Kasumi-1 (cell line): Measurements from ENCODE around the gene FBXL22.
A peak's percentile ranks its signal among the peaks of the same experiment; 100 is the strongest.

ENCODE experiments used
- DNase-seq, 2 experiments: peaks; one replicate each; lab custom pipeline; 2025; lab: John Stamatoyannopoulos, UW

FBXL22 gene

DNA sequence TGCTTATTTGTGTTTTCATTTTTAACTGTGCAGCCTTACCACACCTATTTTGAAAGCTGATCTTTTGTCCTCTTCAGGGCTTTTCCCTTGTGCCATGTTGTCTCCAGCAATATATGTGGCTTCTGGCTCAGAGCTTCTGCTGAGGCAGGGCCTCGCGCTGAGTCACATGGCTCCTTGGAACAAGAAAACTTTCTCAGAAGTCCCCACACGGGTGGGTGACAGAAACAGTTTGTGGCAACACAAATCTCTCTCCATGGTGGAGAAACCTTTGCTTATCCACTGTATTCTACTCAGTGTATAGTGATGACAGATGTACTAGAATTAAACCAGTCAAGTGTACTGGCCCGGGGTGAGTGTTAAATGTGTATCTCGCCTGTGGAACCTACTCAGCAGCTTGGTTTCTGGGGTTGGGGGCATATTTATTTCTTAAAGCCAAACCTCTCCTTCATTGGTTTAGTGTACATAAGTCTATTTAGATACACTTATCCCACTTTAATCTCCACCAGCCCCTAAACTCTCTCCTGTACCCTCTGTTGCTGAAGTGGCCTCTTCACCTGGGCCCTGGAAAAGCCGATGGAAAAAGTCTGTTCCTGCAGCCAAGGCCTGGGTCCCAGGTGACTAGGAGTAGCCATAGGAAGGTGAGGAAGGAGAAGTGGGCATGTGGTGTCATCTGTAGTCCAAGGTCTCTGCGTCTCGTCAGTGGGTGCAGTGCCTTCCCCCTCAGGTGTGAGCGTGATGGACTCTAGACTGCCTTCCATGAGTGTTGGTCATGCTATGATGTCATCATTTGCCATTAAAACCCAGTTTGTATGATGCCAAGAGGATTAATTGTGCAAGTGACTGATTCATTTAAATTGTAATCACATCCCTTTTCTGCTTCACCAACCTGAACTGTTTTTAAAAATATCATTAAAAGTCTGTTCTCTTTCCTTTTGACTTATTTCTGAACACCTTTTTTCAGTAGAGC is 3.2 kb upstream of the FBXL22 start:
- no peak for DNase-seq

- no peak for DNase-seq
Observed at GRCh38 chr15:63595065-63595464, 2.1 kb upstream of the FBXL22 start.

DNA sequence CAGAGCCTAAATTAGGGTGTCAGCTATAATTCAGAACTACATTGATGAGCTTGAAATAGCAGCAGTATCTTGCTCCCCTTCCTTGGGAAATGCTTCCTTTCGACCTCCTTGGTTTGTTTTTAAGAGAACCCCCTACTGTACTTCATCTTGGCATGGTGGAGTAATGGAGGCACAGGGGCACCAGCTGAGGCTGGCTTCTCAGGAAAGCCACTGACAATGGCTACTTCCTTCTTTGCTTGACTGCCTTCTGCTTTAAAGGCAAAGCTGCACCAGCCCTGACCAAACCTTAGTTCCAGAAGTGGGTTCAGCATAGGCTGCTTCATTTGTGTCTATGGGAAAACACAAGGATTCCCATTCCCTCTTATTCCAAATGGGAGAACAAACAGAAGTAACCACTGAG is 1.5 kb upstream of the FBXL22 start:
- peak; percentile 18 to 32 for DNase-seq

DNA sequence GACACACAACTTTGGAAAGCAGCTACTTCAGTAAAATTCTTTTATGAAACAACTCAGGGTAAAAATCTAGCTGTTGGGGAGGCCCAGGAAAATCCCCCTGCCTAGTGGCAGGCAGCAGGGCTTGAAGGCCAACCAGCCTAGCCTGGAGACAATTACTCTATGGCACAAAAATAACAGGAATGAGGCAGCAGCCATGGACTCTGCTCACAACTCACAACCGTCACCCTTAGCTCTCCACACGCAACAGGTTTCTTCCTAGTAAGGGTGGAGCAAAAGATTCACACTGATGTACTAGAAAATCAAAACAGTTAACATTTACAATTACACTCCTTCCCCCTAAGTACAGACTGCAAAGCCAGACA is 530 bp upstream of the FBXL22 start:
- no peak for DNase-seq

GRCh38 chr15:63597821-63598220 is 634 bp downstream of the FBXL22 start:
- DNase-seq: no peak

DNA sequence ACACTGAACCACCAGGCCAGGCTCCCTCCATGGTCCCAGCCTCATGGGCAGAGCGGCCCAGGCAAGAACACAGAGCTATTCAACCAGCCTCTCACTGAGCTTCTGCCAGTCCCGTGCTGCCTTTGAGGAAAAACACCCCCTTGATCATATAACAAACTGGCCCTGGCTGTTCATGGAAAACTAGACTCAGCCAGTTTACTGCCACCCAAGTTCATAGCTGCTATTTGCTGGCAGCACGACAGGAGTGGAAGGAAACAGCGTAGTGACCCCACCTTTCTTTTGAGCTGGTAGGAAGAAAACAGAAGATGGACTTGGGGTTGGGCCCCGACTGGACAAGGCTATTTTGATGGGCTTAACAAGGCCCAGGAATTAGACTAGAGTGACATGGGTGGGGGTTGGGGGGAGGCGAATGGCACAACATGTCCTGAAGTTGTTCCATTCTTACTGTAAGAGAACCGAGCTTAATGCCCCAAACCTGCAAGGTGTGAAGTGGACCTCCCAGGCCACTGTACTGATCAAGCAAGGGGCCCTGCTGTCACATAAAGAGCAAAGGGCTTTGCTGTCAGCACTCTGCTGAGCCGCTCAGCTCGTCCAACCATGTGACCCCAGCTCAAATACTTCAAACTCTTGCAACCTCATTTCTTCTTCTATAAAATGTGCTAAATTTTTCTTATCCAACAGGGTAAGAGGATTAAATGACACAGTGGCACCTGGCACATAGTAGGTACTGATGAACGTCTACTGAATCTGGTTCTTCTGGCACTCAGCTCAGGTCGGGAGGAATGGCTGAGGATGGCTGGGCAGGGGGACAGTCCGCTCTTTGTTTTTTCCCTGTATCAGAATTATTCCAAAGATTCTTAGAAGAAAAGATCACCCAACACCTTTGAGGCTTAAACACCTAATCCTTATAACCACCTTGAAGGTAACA is 1.6 kb downstream of the FBXL22 start:
- no peak for DNase-seq

DNA sequence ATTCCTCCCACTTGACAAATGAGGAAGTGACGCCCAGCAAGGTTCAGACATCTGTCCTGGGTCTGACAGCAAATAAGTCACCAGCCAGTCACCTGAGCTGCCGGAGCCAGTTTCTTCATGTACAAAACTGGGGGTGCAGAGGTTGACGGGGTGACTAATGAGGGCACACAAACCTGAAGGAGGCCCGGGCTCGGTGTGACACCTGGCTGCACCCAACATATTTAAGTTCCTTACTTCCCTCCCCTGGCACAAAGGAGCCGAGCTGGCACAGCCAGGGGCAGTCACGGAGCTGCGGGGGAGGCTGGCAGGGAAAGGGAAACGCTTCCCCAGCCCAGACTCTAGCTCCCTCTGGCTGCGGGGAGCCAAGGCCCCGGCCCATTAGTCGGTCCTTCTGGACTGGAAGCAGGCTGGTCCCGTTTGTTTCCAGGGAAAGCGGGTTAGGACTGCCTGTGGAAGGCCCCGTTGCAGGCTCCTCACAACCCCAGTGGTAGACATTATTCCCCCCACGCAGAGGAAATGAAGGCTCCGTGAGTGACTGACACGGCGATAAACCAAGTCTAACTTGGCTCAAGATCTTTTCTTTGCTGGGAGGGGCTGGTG is 2.3 kb downstream of the FBXL22 start:
- peak; percentile 45 to 59 for DNase-seq

GRCh38 chr15:63600001-63600615 is 2.9 kb downstream of the FBXL22 start:
- peak; percentile 41 to 42 for DNase-seq

DNA sequence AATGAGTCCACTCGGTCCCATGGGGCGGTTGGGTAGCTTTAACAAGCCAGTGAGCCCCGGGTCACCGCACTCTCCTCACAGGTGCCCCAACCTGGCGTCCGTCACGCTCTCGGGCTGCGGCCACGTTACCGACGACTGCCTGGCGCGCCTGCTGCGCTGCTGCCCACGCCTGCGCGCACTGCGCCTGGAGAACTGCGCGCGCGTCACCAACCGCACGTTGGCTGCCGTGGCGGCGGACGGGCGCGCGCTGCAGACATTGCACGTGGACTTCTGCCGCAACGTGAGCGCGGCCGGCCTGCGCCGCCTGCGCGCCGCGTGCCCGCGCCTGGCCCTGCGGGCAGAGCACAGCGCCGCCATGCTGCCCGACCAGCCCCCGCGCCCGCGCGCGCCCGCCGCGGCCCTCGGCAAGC is 3.4 kb downstream of the FBXL22 start:
- peak; percentile 77 to 88 for DNase-seq

GRCh38 chr15:63601026-63601703 is 4.0 kb downstream of the FBXL22 start:
- DNase-seq: peak in 1 of 2 experiments; percentile 65

GRCh38 chr15:63601704-63602185 is 4.6 kb downstream of the FBXL22 start:
- no peak for DNase-seq

DNA sequence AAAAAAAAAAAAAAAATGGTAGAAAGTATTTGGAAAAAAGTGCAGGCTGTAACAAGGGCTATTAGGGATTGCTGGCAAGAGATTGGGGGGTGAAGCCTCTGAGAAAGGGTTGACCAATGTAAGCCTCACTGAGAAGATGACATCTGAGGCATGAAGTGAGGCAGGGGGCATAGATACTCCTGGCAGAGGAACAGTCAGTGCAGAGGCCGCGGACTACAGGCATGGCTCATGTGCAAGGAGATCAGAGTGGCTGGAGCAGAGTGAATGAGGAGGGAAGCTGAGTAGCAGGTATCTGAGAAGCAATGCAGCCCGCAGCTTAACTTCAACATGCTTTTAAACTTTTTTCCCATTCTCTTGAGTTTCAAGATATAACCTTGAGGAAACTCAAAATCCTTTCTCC is 5.4 kb downstream of the FBXL22 start:
- DNase-seq: no peak

DNA sequence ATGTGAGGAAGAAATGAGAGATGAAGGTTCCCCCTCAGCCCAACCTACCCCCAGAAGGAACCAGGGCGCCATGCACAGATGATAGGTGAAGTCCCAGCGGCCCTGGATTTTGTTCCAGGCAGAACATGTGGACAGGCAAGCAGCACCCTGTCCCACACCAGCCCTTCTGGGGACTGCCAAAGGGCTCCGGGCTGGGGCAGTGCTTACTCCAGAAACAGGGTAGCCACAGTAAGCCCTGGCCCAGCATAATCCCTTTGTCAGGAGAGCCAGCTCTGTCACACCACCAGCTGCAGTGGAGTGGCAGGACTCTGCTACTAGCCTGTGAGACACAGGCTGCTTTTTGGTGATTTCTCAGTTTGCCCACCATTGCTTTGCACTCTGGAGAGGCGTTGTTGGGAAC is 6.3 kb downstream of the FBXL22 start:
- DNase-seq: no peak

DNA sequence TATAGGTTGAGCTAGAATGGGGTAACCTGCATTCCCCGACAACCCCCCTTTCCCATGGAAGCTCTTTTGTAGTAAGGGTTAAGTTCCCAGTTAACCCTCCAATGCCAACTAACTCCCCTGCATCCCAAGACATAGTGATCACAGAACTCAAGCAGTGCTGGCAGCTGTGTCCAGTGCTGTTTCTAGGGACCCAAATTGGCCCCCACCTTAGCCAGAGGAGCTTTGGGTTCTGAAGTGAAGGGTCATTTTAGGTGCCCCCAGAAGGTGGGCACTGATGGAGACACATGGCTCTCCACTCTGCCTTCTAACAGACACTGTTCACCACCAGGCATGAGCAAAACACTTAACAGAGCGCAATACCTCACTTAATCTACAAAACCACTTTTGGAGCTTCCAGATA is 7.1 kb downstream of the FBXL22 start:
- DNase-seq: no peak

- no peak for DNase-seq
Observed at GRCh38 chr15:63605036-63605435, 7.8 kb downstream of the FBXL22 start.

DNA sequence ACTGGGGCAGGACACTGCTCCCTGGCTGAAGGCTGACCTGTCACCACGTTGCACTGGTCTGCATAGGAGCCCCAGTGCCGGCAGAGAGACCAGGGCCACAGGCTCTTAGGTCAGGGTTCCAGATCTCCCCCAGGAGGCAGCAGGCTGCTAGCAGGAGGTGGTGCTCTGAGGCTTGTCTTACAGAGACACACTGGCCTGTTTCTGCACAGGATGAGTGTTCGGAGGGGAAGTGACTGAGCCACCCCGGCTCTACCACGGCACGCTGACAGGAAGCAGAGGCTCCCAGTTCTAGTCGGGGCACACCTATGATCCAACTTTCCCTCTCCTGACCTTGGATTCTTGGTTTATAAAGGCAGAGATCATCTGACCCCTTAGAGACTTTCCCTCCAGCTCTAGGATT is 8.6 kb downstream of the FBXL22 start:
- DNase-seq: peak; percentile 84 to 87

- no peak for DNase-seq
Observed at GRCh38 chr15:63606308-63606707, 9.1 kb downstream of the FBXL22 start.

DNA sequence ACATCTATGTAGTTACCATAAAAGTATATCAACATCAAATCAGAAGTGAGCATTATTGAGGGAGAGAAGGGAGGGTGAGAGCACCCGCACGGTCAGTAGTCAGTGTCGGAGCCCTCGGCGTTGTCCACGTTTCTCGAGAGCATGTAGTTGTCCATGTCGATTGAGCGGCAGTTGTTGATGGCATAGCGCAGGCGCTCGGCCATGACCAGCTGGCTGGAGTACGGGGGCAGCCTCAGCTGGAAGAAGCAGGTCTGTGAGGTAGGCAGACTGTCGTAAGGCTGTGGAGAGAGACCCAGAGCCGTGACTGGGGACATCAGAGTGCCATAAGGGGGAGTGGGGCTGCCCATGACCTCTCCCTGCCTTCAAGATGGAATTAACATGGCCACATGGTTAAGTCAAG is 11.8 kb downstream of the FBXL22 start:
- DNase-seq: no peak

GRCh38 chr15:63609448-63609847 is 12.3 kb downstream of the FBXL22 start:
- DNase-seq: no peak

GRCh38 chr15:63610209-63610841 is 13.1 kb downstream of the FBXL22 start:
- peak; percentile 93 for DNase-seq

DNA sequence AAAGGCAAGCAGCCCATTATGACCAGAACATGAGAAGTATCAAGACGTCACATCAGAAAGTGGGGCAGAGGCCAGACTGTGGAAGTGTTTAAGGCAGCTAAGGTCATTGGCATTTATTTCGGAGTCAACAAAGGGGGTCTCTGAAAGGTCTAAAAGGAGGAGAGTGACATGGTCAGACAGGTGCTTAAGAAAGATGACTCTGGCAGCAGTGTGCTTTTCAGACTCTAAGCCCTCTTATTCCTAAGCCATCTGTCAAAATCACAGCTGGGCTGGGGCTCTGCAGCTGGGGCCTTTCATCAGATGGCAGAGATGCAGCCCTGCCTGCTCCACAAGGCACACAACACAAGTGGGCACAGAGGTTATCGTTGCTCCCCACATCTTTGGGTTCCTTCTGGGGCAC is 14.0 kb downstream of the FBXL22 start:
- no peak for DNase-seq
